CD8-positive, alpha-beta memory T cell (primary cell): Measurements from ENCODE around the gene IL5. TPM values are rescaled to one million over a fixed set of nuclear protein-coding genes. Genes with fewer than 3 reads are reported as not detected.

Experiments
- CTCF ChIA-PET: fragments of 350-600 bp; sonication (Branson Sonifier 250); formaldehyde crosslinking; loops from one replicate; lab custom pipeline; 2021; ENCODE audit warnings: antibody characterized with exemption; lab: Charles Lee
- POLR2A ChIA-PET: fragments of 350-600 bp; sonication (Branson Sonifier 250); formaldehyde crosslinking; loops from one replicate; lab custom pipeline; 2021; ENCODE audit warnings: antibody characterized with exemption; lab: Charles Lee
- DNase-seq, 5 donors: peaks; one replicate each; pipeline versions ENCODE4 v3.0.0 to v3.0.0-alpha.2; 2020 to 2022; ENCODE audit warnings: mixed read lengths in 1 of 5
- H3K27ac ChIP-seq: one replicate; pipeline ENCODE4 v1.7.0; 2013; ENCODE audit warnings: low read depth, mild to moderate bottlenecking, low read length, moderate library complexity
- H3K27me3 ChIP-seq: 2 replicates; pipeline ENCODE4 v1.7.0; 2013; ENCODE audit warnings: low read length, mild to moderate bottlenecking; ENCODE audit not compliant: insufficient read depth, poor library complexity, severe bottlenecking
- H3K36me3 ChIP-seq: 2 replicates; pipeline ENCODE4 v1.7.0; 2013; ENCODE audit warnings: mild to moderate bottlenecking, low read length, moderate library complexity; ENCODE audit not compliant: insufficient read depth
- H3K4me1 ChIP-seq: 2 replicates; pipeline ENCODE4 v1.7.0; 2013; ENCODE audit warnings: mild to moderate bottlenecking, low read length, moderate library complexity; ENCODE audit not compliant: insufficient read depth
- H3K4me3 ChIP-seq: 2 replicates; pipeline ENCODE4 v1.7.0; 2013; ENCODE audit warnings: mild to moderate bottlenecking, low read length
- H3K9me3 ChIP-seq: 2 replicates; pipeline ENCODE4 v1.7.0; 2013; ENCODE audit warnings: mild to moderate bottlenecking, low read length
- H3K27ac Mint-ChIP-seq, 8 donors: one replicate each; pipeline ENCODE4 v1.8.0; 2020 to 2021; ENCODE audit warnings: mixed read lengths in 8 of 8, mild to moderate bottlenecking in 6 of 8, inconsistent platforms in 3 of 8, moderate library complexity in 3 of 8
- H3K27me3 Mint-ChIP-seq, 2 donors: one replicate each; pipeline ENCODE4 v1.8.0; 2020 to 2021; ENCODE audit warnings: mixed read lengths in 2 of 2, mild to moderate bottlenecking in 1 of 2, moderate library complexity in 1 of 2
- H3K36me3 Mint-ChIP-seq, 3 donors: one replicate each; pipeline ENCODE4 v1.8.0; 2020 to 2021; ENCODE audit warnings: mixed read lengths in 3 of 3, inconsistent platforms in 1 of 3, mild to moderate bottlenecking in 1 of 3
- H3K4me1 Mint-ChIP-seq, 3 donors: one replicate each; pipeline ENCODE4 v1.8.0; 2020 to 2021; ENCODE audit warnings: mixed read lengths in 3 of 3, inconsistent platforms in 1 of 3, mild to moderate bottlenecking in 1 of 3
- H3K4me3 Mint-ChIP-seq, 7 donors: one replicate each; pipeline ENCODE4 v1.8.0; 2020 to 2021; ENCODE audit warnings: mixed read lengths in 7 of 7, mild to moderate bottlenecking in 6 of 7, moderate library complexity in 4 of 7, inconsistent platforms in 2 of 7
- H3K9me3 Mint-ChIP-seq, 5 donors: one replicate each; pipeline ENCODE4 v1.8.0; 2020 to 2022; ENCODE audit warnings: mixed read lengths in 5 of 5, mild to moderate bottlenecking in 3 of 5, moderate library complexity in 2 of 5, inconsistent platforms in 1 of 5
- polyA plus RNA-seq: library from polyadenylated mRNA; unstranded; fragments of 300-500 nt; fragmentation: Illumina TruSeq; gene quantifications from one replicate; pipeline ENCODE4 v1.2.3, GENCODE V29; 2021
- total RNA-seq, 2 experiments: library from RNA; stranded (reverse); gene quantifications; one replicate each; pipeline ENCODE4 v1.2.3, GENCODE V29; 2021

Gene IL5
- total and polyA plus RNA-seq, 3 experiments from 2014 or later = 83.0 to 84.3 TPM; not detected in 1

DNA sequence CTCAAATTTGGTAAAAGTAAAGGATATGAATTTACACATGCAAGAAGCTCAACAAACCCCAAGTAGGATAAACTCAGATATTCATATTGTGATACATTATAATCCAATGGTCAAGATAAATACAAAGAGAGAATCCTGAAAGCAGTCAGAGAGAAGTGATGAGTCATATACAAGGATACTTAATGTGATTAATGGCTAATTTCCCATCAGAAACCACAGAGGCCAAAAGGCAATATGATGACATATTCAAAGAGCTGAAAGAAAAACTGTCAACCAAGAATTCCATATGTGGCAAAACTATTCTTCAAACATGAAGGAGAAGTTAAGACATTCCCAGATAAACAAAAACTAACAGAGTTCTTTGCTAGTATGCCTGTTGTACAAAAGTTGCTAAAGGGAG, 33.2 kb downstream of the IL5 start:
- Mint-ChIP-seq H3K36me3 (peaks cover 0 to 10% (median 3%) of the 10 kb centered on the region in 3 donors), H3K27ac (no peak overlapping the region), H3K27me3 (peaks cover 19 to 29% of the 10 kb centered on the region in 2 donors), H3K4me3 (no peak overlapping the region), H3K9me3 (peaks cover 5 to 8% (median 8%) of the 10 kb centered on the region in 5 donors), H3K4me1 (no peaks in the 10 kb centered on the region)
- no peaks in the 10 kb centered on the region for H3K9me3 ChIP-seq
- CTCF ChIA-PET = interaction anchor here (1.2 kb wide), 1 partner anchor 10 kb away, joined by 3 read pairs; no protein-coding TSS in a partner anchor
- no peaks in the 10 kb centered on the region for H3K36me3 ChIP-seq
- H3K27ac ChIP-seq = no peak overlapping the region
- DNase-seq = no peak
- H3K4me1 ChIP-seq = no peaks in the 10 kb centered on the region
- POLR2A ChIA-PET = no interaction called here
- H3K4me3 ChIP-seq = no peak overlapping the region
- peaks cover 4% of the 10 kb centered on the region for H3K27me3 ChIP-seq

DNA sequence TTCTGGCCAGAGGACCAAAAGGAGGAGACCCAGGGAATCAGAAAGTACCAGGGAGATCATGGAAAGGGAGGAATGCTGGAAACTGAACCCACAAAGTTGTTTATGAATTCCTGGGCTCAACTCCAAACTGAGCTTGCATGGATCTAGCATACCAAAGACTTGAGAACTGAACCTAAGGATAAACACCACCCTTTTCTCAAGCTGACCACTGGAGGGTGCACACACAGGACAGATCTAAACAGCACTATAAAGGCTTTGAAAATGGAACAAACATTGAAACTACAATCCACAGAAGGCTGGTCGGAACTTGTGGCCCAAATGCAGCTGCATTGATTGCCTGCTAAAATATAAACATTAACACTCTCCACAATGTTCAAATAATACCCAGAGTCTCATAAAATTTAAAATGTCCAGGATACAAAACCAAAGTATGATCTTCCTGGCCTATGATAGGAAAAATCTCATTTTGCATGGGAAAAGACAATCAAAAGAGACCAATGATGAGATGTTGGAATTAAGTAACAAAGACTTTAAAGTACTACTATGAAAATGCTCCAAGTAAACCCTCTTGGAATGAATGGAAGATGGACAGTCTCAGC, 37.1 kb downstream of the IL5 start:
- Histone ChIP-seq H3K4me3 (no peak overlapping the region), H3K27ac (no peak overlapping the region), H3K4me1 (peaks cover 3% of the 10 kb centered on the region), H3K36me3 (no peaks in the 10 kb centered on the region), H3K9me3 (no peaks in the 10 kb centered on the region), H3K27me3 (peaks cover 4% of the 10 kb centered on the region)
- no peak overlapping the region for H3K27ac Mint-ChIP-seq
- peaks cover 2 to 3% (median 2%) of the 10 kb centered on the region in 3 donors for H3K4me1 Mint-ChIP-seq
- DNase-seq = no peak
- H3K4me3 Mint-ChIP-seq = no peak overlapping the region
- peaks cover 0 to 2% (median 0%) of the 10 kb centered on the region in 5 donors for H3K9me3 Mint-ChIP-seq
- H3K36me3 Mint-ChIP-seq = peaks cover 0 to 3% (median 0%) of the 10 kb centered on the region in 3 donors
- ChIA-PET POLR2A (interaction anchor here (0.5 to 0.9 kb wide), 2 partner anchors 10 to 42 kb away, joined by 3 read pairs; no protein-coding TSS in a partner anchor), CTCF (interaction anchor here (0.9 to 3.7 kb wide), 9 partner anchors 10 to 314 kb away, joined by 3 to 19 read pairs (median 3); partner anchors contain the start of gene IRF1)
- peaks cover 11 to 29% of the 10 kb centered on the region in 2 donors for H3K27me3 Mint-ChIP-seq

DNA sequence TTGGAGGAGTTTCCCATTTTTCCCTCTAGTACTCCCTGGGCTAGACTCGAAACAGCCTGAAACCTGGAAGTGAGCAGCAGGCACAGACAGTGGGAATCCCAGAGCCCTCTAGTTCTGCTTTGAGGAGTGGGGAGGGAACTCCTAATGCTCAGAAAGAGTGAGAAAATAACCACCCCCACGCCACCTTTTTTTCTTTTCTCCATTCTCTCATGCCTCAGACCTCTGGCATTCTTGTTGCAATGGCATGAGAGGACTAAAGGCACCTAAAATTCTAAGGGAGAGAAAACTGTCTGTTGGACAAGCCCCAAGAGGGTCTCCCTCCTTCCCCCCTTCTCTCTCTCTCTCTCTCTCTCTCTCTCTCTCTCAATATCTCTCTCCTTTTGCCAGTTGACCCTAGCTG, 37.7 kb downstream of the IL5 start:
- Histone ChIP-seq H3K36me3 (no peaks in the 10 kb centered on the region), H3K9me3 (no peaks in the 10 kb centered on the region), H3K27ac (no peak overlapping the region), H3K4me3 (no peak overlapping the region), H3K27me3 (peaks cover 4% of the 10 kb centered on the region), H3K4me1 (peaks cover 9% of the 10 kb centered on the region)
- Mint-ChIP-seq H3K36me3 (peaks cover 0 to 3% (median 0%) of the 10 kb centered on the region in 3 donors), H3K27ac (no peak overlapping the region), H3K4me1 (peaks cover 7 to 8% (median 8%) of the 10 kb centered on the region in 3 donors), H3K27me3 (peaks cover 11 to 29% of the 10 kb centered on the region in 2 donors), H3K4me3 (no peak overlapping the region), H3K9me3 (peaks cover 0 to 2% (median 0%) of the 10 kb centered on the region in 5 donors)
- no peak for DNase-seq
- POLR2A ChIA-PET = interaction anchor here (0.9 kb wide), 1 partner anchor 9 kb away, joined by 3 read pairs; no protein-coding TSS in a partner anchor
- CTCF ChIA-PET = interaction anchor here (0.9 to 3.7 kb wide), 8 partner anchors 10 to 314 kb away, joined by 3 to 19 read pairs (median 4); partner anchors contain the start of gene IRF1

DNA sequence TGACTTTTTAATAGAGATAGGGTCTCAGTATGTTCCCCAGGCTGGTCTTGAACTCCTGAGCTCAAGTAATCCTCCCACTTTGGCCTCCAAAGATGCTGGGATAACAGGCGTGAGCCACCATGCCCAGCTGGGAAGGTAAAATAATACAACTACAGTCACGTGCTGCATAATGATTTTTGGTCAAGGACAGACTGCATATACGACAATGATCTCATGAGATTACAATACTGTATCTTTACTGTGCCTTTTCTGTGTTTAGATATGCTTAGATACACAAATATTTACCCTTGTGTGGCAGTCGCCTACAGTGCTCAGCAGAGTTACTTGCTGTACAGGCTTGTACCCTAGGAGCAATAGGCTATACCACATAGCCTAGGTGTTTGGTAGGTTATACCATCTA, 38.6 kb downstream of the IL5 start:
- Mint-ChIP-seq H3K36me3 (peaks cover 0 to 3% (median 0%) of the 10 kb centered on the region in 3 donors), H3K27ac (no peak overlapping the region), H3K4me1 (peaks cover 14 to 17% (median 16%) of the 10 kb centered on the region in 3 donors), H3K9me3 (peaks cover 0 to under 1% (median 0%) of the 10 kb centered on the region in 5 donors), H3K4me3 (no peak overlapping the region), H3K27me3 (peaks cover 6 to 24% of the 10 kb centered on the region in 2 donors)
- Histone ChIP-seq H3K27ac (no peak overlapping the region), H3K9me3 (no peaks in the 10 kb centered on the region), H3K27me3 (peaks cover 4% of the 10 kb centered on the region), H3K4me3 (no peak overlapping the region), H3K4me1 (peaks cover 17% of the 10 kb centered on the region), H3K36me3 (no peaks in the 10 kb centered on the region)
- DNase-seq = no peak
- CTCF ChIA-PET = interaction anchor here (1.1 to 10.3 kb wide), 6 partner anchors 9 to 315 kb away, joined by 3 to 299 read pairs (median 10); partner anchors contain the start of gene IRF1
- POLR2A ChIA-PET = no interaction called here

DNA sequence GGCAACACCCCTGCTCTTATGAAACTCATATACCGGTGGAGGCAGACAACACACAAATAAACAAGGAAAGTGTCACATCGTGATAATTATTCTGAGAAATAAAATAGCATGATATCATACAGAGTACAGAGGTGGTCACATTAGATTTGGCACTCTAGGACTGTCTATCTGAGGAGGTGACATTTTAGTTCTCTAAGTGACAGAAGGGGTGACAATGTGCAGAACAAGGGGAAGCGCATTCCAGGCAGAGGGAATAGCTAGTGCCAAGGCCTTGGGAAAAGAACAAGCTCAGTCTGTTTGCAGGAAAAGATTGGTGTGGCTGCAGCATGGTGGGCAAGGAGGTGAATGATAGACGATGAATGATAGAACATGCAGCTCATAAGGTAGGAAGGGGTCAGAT, 40.1 kb downstream of the IL5 start:
- peaks cover 2 to 18% of the 10 kb centered on the region in 2 donors for H3K27me3 Mint-ChIP-seq
- CTCF ChIA-PET = interaction anchor here (3.0 to 10.3 kb wide), 4 partner anchors 13 to 133 kb away, joined by 13 to 299 read pairs (median 15); partner anchors contain the start of genes IRF1 and SLC22A5
- peaks cover 27 to 32% (median 28%) of the 10 kb centered on the region in 3 donors for H3K4me1 Mint-ChIP-seq
- Histone ChIP-seq H3K27me3 (peaks cover 4% of the 10 kb centered on the region), H3K4me3 (no peak overlapping the region), H3K4me1 (peaks cover 23% of the 10 kb centered on the region), H3K27ac (no peak overlapping the region), H3K9me3 (no peaks in the 10 kb centered on the region), H3K36me3 (no peaks in the 10 kb centered on the region)
- POLR2A ChIA-PET = no interaction called here
- H3K9me3 Mint-ChIP-seq = no peaks in the 10 kb centered on the region
- peaks cover 0 to 3% (median 0%) of the 10 kb centered on the region in 3 donors for H3K36me3 Mint-ChIP-seq
- H3K27ac Mint-ChIP-seq = peak overlapping the region in 1 of 8 donors; percentile 28
- no peak overlapping the region for H3K4me3 Mint-ChIP-seq
- DNase-seq = no peak

DNA sequence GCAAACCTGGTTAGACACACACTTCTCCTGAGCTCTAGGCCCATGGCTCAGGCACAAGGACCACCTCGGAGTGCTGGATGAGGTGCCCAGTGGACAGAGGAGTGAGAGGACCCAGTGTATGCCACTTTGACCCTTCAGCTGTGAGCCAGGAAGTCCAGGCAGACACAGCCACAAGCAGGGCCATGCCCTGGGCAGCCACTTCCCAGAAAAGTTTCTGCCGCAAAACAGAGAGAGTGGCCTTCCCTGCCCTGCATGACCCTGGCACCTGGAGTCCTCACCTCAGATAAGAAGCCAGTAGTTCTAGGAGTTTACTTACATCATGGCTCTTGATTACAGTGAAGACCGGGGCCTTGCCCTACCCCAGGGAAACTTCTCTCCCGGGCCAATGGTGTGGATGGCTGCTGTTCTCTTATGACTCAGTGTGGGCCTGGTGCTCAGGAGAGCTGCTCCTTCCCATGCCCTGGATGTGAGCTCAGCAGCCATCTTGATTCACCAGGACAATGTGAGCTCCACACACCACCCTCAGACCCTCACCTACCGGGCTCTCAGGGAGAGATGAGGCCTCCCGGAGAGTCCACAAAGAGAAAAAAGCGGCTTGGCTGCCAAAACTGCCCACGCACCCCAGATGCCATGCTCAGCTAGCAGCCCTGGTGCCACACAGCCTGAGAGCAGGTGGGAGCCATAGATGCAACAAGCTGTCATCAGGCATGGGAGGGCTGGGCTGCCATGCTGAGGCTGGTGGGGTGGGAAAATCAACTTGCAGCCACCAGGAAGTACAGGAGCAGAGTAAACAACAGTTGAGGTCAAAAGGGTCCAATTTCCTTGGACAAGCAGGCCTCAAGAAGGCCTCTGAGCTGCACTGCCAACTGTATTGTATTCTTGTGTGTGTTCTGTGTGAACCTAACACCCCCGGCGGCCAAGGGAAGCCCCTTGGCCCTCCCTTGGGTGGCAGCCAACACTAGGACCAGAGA, 41.1 kb downstream of the IL5 start:
- Mint-ChIP-seq H3K36me3 (peaks cover 0 to 1% (median 0%) of the 10 kb centered on the region in 3 donors), H3K9me3 (no peaks in the 10 kb centered on the region), H3K27me3 (peaks cover 0 to 11% of the 10 kb centered on the region in 2 donors), H3K27ac (no peak overlapping the region), H3K4me3 (no peak overlapping the region), H3K4me1 (peaks cover 31 to 42% (median 32%) of the 10 kb centered on the region in 3 donors)
- no peaks in the 10 kb centered on the region for H3K9me3 ChIP-seq
- H3K27me3 ChIP-seq = peaks cover 4% of the 10 kb centered on the region
- H3K27ac ChIP-seq = no peak overlapping the region
- ChIA-PET POLR2A (no interaction called here), CTCF (interaction anchor here (1.0 to 10.3 kb wide), 19 partner anchors 12 to 317 kb away, joined by 3 to 299 read pairs (median 10); partner anchors contain the start of genes IRF1, RAD50, SLC22A4 and SLC22A5)
- no peaks in the 10 kb centered on the region for H3K36me3 ChIP-seq
- no peak for DNase-seq
- no peak overlapping the region for H3K4me3 ChIP-seq
- H3K4me1 ChIP-seq = peaks cover 32% of the 10 kb centered on the region

DNA sequence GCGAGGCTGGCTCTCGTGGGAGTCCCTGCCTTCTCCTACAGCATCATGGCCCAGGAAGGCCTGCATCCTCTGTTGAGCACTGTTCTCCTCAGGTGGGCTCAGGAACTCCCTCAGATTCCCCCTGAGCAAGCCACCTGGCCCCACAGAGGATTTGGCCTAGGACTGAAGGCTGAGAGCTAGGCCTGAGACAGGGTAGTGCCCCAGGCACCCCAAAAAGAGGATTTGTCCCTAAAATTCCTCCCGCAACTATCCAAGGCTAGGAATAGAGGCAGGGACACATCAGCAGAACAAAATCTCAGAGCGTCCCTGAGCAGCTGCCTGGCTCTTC, 41.7 kb downstream of the IL5 start:
- ChIA-PET CTCF (interaction anchor here (1.0 to 10.3 kb wide), 28 partner anchors 12 to 318 kb away, joined by 3 to 299 read pairs (median 8); partner anchors contain the start of genes IRF1, KIF3A, RAD50 and SLC22A4), POLR2A (interaction anchor here (1.0 to 2.7 kb wide), 5 partner anchors 11 to 115 kb away, joined by 3 to 26 read pairs (median 6); partner anchors contain the start of gene IRF1)
- no peak overlapping the region for H3K4me3 Mint-ChIP-seq
- DNase-seq = no peak
- Histone ChIP-seq H3K4me3 (no peak overlapping the region), H3K27ac (no peak overlapping the region), H3K4me1 (peaks cover 34% of the 10 kb centered on the region), H3K27me3 (peaks cover 4% of the 10 kb centered on the region), H3K9me3 (no peaks in the 10 kb centered on the region), H3K36me3 (no peaks in the 10 kb centered on the region)
- H3K4me1 Mint-ChIP-seq = peaks cover 33 to 44% (median 34%) of the 10 kb centered on the region in 3 donors
- H3K27ac Mint-ChIP-seq = peak overlapping the region in 2 of 8 donors; percentile 82 to 100
- H3K9me3 Mint-ChIP-seq = no peaks in the 10 kb centered on the region
- H3K36me3 Mint-ChIP-seq = peaks cover 0 to 1% (median 0%) of the 10 kb centered on the region in 3 donors
- peaks cover 0 to 7% of the 10 kb centered on the region in 2 donors for H3K27me3 Mint-ChIP-seq
